GM19455 (cell line): Measurements from ENCODE around the gene PHYHD1.

Source experiments
- ATAC-seq: cut with Tn5 transposase; IDR thresholded peaks from one replicate; pipeline ENCODE4 v1.9.1; 2021; ENCODE audit not compliant: unreplicated experiment

PHYHD1 gene

DNA sequence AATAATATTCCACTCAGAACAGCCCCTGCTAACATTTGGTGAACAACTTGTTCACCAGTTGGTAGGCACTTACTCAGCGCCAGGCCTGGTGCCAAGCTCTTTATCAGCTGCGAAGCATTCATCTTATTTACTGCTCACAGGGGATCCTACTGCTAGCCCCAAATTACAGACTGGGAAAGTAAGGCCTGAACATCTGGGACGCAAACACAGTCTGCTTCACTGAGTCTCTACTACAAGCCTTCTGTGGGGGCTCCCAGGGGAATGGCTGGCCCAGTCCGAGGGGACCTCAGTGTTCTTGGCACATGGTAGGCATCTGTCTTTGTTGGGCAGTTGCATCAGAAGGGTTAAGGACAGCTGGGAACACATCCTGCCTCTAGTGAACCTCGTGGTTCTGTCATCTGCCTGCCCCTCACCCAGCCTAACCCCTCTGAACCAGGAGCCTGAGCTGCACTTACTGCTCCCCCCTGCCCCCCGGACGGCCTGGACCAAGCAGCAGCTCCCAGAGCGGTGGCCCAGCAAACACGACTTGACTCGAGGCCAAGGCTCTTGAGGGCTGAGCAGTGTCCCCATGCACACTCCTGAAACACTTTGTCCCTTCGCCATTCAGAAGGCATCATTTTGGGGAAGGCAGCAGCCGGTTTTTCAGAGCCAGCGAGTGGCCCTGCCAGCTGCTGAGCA is at the start of gene PHYHD1:
Gene PHYHD1 (plus strand): TSS at position 602 of the 678 bp plus-strand sequence. CDS start 1,342 bp downstream, outside the sequence.
- ATAC-seq: no peak

DNA sequence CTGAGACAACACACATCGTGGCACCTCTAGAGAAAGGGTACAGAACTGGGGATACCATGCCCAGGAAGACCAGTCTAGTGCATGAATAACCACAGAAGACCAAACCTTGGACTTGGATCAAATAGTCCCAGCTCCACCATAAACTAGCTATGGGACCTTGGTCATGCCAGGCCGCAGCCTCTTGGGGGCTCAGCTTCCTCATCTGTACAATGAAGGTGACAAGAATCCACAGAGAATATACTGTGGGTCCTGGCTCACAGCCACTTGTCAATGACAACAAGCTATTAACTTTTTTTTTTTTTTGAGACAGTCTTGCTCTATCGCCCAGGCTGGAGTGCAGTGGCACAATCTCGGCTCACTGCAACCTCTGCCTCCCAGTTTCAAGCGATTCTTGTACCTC is 42.9 kb upstream of the PHYHD1 start:
- ATAC-seq: no peak

DNA sequence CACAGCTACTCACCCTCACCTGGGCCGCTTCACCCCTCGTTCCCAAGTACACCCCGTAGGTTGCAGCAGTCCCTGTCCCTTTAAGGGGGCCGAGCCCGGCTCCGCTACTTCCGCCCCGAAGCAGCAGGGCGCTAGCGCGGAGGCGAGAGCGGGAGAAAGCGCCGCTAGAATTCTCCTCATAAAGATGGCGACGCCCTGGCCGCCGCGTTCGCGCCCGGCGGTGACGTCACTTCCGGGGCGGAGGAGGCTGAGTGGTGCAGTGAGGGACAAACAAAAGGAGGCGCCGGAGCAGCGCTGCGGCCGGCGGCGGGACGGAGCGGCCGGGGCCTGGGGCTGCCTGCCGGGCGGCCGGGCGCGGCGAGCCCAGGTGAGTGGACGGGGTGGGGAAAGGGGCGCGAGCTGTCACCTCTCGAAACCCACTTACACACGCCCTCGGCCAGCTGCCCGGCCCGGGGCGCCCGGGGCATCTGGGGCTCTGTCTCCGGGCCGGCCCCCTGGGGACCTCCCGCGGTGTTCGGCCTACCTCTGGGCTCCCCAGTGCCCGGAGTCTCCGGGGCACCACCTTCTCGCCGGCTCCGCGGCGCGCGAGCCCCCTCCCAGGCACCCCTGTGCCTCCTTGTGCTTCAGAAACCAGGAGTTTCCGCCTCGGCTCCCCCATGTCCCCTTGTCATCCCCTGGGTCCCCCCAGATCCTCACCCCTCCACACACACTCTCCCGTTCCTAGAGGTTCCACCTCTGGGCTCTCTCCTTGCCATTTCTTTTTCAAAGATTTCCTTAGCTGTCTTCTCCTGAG is 38.7 kb upstream of the PHYHD1 start, which contains the start of the genes KYAT1 and LRRC8A:
Gene KYAT1 (minus strand): TSS at position 67 of the 793 bp plus-strand sequence. CDS start 36,545 bp downstream, outside the sequence.
Gene LRRC8A (plus strand): TSS at position 250 of the 793 bp plus-strand sequence. CDS start 25,032 bp downstream, outside the sequence.
- ATAC-seq: peak; percentile 86

DNA sequence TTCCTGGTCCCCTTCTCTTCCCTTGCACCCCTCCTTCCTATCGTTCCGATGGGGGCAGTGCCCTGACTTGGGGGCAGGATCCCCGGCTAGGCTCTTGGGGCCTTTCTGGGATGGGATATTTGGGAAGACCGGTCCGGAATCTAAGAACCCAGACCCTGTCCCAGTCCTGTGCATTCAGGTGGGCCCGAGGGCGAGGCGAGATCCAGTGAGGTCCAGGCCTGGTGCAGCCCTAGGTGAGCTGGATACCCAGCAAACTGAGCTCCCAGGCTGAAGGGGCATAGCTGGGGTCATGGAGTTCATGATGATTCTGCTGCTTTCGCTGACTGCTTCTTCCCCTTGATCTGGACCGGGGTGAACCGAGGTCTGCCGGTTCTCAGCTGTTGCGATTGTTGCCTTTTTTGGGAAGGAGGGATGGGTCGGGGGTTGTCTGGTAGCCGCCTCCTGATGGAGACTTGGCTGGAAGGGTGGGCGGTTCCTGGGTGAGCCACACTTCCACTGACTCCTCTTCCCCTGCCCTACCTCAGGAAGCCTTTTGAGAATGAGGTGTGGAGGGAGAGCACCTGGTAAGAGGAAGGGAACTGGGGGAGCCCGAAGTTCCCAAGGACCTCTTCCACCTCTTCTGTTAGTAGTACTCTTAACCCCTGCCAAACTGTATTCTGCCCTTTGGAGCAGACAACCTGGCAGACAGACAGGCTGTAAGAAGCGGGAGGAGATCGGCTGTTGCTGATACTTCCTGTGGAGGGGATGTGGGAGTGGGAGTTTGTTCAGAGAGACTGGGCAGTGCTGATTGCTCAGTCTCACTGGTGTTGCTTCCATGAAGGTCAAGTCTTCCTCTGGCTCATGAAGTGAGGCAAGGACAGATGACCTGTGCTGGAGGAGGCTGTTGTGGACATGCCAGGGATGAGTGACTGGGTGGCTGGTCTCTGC is 37.8 kb upstream of the PHYHD1 start:
- no peak for ATAC-seq

DNA sequence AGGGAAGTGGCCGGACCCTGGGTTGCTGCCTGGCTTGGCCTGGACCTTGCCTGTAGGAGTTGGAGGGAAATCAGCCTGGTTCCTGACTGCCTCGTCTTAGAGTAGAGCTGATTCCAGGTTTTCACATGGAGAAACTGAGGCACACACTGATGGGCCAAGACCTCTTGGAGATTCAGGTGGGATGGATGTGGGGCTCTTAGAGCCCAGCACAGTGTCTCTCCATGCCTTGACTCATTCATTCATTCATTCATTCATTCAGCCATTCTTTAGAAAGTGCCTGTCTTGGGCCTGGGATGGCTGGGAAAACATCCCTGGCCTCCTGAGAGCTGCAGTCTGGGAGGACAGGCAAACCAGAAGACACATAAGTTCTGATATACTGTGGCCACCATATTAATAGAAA is 36.6 kb upstream of the PHYHD1 start:
- ATAC-seq: no peak

DNA sequence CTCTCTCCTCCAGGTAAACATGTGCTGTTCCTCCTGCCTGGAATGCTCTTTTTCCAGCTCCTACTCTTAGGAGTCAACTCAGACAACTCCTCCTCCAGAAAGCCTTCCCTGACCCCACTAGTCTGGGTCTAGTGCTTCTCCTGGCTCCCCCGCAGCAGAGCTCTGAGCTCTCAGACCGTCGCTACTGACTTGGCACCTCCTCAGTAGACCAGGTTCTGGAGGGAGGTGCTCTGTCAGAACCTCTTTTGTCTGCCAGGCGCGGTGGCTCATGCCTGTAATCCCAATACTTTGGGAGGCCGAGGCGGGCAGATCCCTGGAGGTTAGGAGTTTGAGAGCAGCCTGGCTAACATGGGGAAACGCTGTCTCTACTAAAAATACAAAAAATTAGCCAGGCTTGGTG is 35.4 kb upstream of the PHYHD1 start:
- ATAC-seq: no peak

DNA sequence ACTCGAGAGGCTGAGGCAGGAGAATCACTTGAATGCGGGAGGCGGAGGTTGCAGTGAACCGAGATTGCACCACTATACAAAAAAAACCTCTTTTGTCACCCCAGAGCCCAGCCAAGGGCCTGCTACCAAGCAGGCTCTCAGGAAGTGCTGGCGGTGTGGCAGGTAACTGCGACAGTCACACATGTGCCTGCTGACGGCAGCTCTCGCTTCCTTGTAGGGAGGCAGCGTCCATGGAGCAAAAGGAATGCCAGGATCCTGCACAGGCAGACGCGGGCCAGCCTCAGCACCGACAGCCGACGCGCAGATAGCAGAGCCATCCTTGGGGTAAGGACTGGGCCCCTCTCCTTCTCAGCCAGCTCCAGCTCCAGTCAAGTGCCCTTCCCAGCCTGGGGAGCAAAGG is 35.0 kb upstream of the PHYHD1 start:
- ATAC-seq: no peak

DNA sequence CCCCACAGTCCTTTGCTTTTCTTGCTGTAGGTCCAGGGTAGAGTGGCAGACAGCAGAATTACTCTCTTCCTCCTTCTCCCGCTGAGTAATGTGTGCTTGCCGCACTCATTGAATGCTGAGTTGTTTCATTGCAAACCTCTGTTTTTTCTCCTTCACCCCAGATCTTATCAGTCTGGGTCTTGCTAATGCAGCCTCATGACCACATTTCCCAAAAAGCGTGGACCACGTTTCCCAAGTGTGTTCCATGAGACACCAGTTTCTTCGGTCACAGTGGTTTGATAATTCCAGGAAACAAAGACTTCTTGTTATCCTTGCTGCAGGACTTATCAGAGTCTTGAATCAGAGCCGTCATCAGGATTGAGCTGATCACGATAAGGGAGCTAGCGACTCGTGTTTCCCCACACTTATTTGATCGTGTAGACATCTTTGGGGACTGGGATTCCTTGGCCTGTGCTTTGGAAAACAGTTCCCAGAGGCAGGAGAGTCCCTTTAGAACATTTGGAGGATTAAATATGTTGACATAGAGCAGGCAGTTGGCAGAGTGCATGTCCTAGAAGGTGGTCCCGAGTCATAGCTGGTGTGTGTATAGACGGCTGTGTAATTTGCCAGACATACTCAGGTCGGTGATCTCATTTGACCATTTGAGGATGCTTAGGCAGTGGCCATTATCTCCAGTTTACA is 34.4 kb upstream of the PHYHD1 start:
- no peak for ATAC-seq

DNA sequence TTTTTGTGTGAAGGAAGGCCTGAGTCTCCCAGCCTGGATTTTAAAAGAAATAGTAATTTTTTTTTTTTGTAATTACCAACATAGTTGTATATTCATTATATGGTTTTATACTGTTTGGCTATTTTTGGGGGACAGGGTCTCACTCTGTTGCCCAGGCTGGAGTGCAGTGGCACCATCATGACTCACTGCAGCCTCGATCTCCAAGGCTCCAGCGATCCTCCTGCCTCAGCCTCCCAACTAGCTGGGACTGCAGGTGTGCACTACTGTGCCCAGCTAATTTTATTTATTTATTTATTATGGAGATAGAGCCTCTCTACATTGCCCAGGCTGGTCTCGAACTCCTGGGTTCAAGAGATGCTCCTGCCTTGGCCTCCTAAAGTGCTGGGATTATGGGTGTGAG is 33.7 kb upstream of the PHYHD1 start:
- ATAC-seq: no peak

DNA sequence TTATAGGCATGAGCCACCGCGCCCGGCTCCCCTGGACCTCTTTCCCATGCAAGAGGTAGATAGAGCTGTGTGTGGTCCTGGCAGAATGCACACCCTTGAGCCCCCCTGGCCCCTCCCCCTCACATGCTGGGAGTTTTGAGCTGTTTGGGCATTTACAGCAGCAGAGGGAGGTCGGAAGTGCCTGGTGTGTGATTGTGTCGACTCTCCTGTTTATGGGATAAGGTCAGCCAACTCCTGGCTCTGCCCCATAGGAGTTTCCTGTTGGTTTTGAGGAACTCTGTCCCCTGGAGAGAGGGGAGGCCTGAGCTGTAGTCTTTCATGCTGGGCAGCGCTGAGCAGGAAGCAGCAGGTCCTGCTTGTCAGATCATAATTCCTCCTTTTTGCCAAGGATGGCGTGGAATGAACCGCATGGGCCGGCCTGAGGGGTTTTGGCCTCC is 32.9 kb upstream of the PHYHD1 start:
- no peak for ATAC-seq

DNA sequence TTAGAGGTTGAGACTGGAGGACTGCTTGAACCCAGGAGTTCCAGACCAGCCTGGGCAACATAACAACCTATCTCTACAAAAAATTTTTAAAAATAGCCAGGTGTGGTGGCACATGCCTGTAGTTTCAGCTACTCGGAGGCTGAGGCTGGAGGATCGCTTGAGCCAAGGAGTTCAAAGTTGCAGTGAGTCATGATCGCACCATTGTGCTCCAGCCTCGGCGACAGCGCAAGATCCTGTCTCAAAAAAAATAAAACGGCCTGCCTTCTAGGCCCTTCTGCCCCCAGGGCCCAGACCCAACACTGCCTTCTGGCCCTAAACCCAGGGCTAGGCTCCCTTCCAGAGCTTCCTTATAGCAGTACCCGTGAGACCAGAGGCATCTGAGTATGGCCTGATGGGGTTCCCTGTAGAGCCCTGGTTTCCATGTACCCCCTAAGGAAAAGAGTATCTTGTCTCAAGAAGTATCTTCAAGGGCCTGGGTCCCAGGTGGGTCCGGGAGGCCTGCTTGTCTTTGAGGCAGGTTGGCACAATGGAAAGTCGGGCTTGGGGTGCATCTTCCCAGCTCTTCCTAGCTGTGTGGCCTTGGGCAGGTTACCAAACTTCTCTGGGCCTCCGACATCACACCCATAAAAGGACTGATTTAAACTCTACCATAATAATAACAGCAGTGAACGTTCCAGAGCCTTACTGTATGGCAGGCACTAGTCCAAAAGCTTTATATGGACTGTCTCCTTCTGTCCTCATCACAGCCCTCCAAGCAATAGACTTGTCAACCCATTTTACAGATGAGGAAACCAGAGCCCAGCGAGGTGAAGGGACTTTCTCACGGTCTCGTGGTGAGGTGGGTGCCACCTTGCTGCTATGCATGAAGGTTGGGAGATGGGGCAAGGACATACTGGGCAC is 29.2 kb upstream of the PHYHD1 start:
- no peak for ATAC-seq

DNA sequence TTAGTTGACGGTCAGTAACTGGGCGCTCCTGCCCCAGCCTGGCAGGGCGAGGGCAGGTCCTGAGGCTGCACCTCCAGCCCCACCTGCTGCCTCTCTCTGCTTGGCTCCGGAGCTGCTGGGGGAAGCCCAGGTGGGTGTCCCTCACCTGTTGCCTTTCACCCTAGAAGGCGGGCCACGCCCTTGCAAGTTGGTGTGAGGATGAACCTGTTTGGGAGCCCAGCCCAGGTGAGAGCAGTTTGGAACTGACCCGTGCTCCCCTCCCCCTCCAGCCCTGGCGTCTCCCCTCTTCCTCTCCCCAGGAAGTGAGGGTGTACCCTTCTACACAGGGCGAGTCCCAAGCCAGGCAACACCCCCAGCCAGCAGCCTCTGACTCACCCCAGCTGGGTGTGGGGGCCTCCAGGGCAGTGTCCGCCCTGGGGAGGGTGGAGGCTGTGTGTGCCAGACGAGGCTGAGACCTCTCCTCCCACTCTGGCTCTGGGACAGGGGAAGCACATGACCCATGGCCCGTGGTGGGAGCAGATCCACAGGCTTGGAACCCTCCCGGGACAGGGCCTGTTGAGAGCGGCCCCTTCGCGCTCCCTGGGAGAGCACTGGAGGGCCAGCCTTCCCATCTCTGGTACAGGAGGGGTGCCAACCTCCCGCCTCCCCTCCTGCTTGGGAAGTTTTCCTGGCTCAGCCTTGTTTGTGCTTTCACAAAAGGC is 28.4 kb upstream of the PHYHD1 start:
- ATAC-seq: no peak

DNA sequence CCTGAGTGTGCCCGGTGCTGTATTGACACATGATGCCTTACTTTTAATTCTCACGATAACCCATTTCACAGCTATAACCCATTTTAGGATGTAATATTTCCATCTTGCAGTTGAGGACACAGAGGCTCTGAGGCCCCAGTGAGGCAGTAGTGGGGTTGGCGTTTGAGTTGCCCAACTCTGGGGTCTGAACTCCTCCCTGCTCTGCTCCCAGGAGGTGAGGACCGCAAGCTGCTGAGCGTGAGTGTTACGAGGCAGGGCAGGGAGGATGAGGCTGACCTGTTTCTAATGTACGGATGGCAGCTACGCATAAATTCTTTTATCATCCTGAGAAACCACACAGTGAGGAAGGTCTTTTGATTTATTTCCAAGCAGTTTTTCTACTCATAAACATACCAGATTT is 27.4 kb upstream of the PHYHD1 start:
- no peak for ATAC-seq

DNA sequence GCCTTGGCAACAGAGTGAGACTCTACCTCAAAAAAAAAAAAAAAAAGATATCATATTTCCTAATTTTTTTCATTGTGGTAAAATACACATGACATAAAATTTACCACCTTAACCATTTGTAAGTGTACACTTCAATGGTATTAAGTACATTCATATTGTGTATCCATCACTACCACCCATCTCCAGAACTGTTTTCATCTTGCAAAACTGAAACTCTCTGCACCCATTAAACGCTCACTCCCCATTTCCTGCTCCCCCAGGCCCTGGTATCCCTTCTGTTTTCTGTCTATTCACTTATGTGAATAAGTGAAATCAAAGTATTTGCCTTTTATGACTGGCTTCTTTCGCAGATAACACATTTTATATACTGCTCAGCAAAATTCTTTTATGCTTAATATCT is 26.0 kb upstream of the PHYHD1 start:
- no peak for ATAC-seq

DNA sequence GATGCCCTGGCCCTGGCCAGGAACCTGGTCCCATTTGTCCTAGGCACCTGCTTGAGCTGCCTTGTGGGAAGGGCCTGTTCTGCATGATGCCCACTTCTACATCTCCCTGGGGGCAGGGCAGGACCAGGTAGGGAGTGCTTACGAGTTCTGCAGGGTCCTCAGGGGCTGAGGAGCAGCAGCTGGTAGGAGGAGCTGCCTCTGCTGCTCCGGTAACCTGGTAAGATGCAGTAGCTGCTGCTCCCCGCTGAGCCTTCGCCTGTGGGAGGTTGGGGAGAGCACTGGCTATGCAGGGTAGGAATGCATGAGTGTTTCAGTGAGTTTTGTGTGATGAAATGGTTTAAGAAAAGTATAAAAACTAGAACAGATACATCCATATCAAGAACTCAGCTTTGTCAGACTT is 25.2 kb upstream of the PHYHD1 start:
- ATAC-seq: no peak

DNA sequence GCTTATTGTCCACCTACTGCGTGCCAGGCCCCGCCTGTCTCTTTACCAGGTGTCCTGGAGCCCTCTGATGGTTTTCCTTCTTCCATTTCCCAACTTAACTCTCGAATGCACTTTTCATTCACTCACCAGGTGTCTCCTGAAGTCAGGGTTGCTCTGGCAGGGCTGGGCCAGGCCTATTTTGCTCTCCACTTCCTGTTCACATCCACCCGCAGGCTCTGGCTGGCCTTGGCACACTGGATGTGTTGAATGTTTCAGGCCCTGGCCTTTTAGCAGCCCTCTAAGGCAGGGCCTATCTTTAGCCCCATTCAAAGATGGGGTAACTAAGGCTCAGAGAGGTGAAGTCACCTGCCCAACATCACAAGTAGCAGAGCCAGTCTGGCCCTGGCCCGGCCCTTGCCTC is 22.4 kb upstream of the PHYHD1 start:
- no peak for ATAC-seq

DNA sequence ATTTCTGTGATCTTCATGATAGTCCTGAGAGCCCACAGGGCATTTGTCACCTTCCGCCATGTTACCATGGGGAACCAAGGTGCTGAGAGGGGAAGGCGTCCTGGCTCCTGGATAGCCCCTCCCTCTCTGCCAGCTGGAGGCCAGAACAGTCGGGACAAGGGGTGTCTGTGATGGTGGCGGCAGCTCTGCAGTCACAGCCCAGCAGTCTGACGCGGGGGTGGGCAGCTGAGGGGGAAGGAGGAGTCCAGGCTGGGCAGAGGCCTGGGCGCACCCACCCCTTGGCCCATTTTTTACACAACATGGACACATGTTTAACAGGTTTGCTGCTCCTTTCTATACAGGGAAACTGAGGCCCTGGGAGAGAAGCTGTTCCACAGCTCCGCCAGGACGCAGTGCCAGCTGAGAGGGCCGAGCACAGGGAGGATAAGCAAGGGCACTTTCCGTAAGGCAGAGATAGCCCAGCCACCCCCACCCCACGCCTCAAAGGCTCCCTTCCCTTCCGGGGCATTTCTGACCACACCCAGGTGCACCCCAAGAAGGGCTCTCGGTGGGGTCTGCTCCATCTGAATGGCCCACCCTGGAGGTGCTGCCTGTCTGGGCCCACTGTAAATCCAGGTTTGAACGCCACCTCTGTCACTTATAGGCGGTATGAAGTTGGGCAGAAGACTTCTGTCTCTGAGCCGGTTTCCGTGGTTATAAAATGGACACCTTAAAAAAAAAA is 21.8 kb upstream of the PHYHD1 start:
- ATAC-seq: no peak

DNA sequence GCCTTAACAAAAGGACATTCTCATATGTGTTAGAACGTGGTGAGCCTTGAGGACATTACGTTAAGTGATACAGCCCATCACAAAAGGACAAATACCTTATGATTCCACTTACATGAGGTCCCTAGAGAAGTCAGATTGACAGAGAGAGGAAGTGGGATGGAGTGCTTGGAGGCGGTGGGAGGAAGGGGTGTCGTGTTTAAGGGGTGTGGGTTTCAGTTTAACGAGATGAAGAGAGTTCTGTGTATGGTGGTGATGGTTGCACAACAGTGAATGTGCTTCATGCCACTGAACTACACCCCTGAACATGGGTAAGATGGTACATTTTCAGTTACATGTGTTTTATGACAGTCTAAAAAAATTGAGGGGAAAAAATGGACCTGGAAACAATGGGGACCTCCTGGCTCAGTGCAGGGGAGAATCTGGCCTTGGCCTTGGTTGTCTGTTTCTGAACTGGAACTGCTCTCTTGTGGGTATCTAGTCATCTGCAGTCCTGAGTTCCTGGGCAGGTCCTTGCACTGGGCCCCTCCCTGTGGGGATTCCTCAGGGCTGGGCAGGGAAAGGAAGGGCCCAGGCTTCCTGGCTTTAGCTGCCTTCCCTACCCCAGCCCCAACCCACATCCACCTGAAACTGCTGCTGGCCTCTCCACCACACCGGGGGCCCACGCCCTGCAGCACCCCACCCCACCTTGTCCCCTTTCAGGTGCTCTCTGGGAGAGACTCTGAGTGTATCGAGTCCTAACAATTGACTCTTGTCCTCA is 21.0 kb upstream of the PHYHD1 start:
- no peak for ATAC-seq
